Measurements from ENCODE around the gene COLEC11.
"Not testable (repeated sequence)": the region's sequence is repeated elsewhere in the genome, so short reads cannot be mapped to it uniquely, and the experiment has no call there.

Gene COLEC11

GRCh38 chr2:3654531-3655225 lies 59.8 kb downstream of the COLEC11 start:
- DNase-seq (ENCODE audit: low spot score), result no peak

DNA sequence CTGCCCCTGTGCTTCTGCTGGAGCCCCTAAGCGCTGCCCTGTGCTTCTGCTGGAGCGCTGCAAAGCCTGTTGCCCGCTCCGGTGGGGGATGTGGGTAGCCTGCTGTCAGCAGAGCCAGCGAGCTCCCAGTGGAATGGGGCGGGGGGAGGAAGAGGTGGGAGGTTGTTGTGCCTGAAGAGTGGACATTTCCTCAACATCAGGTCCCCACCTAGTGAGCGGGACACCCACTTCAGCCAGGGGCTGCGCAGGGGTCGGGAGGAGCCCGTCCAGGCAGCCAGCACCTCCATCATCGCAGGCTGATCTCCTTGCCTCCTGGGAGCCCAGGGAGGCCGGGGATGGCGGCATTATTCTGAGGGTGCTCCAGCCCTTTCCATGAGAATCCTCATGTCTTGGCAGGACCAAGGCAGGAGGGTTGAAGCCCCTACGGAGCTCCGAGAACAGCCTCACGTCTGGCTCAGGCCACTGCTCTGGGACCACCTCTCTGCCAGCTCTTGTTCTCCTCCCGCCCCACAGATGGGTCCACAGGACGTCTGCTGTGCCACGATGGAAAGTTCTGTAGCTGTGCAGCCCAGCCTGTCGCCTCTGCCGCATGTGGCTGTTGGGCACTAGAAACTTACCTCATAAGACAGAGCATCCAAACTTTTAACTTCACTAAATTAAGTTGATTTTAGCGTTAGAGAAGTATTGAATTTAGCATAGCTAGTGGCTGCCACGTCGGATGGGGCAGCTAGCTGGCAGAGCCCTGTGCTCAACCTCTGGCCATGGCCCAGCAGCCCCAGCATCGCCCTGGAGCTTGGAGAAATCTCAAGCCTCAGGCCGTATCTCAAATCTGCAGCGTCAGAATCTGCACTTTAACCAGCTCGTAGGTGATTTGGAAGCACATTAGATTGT lies 61.2 kb downstream of the COLEC11 start:
- no peak for DNase-seq (ENCODE audit: low spot score)

GRCh38 chr2:3656762-3657721 lies 62.1 kb downstream of the COLEC11 start:
- DNase-seq (ENCODE audit: low spot score), result peak; percentile 35

GRCh38 chr2:3657881-3658280 lies 63.0 kb downstream of the COLEC11 start, which contains the start of gene ALLC:
ALLC (plus strand) TSS chr2:3658200; CDS start chr2:3671158, 12,958 bp downstream.
- no peak for DNase-seq (ENCODE audit: low spot score)

DNA sequence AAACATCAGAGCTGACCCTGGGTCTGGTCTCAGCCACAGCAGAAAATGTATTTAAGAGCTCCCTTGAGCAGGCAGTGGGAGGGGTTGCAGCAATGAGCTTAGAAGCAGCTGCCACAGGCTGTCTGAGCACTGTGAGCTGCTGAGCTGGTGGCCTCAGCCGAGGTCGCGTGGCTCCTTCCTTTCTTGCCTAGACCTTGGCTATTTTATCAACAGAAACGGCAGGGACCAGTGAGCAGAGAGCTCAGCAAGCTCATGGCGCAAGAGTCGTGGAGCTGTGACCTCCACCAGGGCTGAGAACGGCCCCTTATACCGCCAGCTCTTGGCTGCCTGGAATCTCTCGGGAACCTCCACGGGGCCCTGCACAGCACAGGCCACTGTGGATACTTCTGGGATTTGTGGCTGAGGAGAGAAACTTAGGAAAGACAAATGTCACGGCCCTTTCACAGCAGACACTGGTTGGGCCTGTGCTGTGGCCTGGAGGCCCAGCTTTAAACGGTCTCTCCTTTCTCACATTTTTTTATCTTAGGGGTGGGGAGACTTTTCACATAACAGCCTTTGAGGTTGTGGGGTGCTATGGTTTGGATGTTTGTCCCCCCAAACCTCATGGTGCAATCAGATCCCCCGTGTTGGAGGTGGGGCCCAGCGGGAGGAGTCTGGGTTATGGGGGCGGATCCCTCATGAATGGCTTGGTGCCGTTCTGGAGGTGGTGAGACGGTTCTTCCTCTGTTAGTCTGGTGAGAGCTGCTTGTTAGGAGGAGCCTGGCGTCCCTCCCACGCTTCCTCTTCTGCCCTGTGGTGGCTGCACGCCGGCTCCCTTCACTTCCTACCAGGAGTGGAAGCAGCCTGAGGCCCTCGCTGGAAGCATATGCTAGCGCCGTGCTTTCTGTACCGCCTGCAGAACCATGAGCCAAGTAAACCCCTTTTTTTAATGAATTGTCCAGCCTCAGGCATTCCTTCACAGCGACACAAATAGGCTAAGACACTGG lies 64.8 kb downstream of the COLEC11 start:
- peak; percentile 39 for DNase-seq (ENCODE audit: low spot score)

GRCh38 chr2:3660640-3661039 lies 65.7 kb downstream of the COLEC11 start:
- DNase-seq (ENCODE audit: low spot score), result not testable (repeated sequence)

DNA sequence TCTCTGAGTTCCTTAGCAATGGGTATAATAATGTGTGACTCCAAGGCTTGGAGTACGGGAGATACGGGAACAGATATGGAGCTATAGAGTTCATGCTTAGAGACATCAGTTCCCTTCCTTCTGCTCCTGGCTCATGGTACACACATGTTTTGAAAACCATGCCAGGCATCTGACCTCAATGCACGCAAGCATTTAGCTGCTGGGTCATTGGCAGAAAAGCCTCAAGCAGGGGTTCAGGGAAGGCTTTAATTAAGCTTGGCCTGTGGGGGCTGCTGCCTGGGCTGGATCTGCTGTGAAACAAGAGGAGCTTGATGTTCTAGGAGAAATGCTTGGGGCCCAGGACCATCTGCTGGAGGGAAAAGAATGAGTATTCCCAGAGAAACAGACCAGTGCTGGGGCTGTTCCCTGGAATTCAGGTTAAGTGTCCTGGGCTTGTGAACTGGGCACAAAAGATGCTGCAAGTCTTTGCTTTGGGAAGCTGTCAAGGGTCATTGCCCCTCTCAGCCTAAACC lies 66.3 kb downstream of the COLEC11 start:
- no peak for DNase-seq (ENCODE audit: low spot score)

DNA sequence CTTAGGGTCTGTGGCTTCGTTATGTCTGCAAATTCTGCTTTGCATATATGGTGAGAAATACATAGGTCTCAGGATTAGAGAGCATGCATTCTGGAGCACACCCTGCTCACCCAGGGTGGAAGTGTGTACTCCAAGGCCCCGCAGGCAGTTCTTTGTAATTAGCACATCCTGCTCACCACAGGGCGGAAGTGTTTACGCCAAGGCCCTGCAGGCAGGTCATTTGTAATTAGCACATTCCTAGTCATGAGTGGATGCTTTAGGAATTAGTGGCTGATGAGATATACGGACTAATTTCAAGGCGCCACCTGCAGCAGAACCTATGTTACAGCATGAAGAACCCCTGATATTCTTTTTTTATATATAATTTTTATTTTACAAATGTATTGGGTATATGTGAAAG lies 67.3 kb downstream of the COLEC11 start:
- no peak for DNase-seq (ENCODE audit: low spot score)

DNA sequence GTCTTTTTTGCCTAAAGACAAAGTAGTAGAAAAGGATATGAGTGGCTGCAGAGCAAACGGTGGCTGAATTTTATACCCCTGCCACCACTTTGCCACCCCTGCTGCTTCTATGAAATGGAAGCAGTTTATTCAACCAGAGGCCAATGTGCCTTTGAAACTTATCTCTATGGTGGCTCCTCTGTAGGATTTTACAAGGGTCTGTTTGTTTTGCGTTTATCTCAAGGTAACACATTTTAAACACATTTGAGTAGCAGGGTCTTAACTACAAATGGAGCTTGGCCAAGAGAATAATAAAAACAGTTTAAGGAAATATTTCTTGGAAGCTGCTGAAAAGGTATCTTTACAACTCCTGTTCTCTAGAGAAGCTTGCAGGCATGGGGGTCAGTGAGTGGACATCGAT lies 69.2 kb downstream of the COLEC11 start:
- DNase-seq (ENCODE audit: low spot score), result no peak

GRCh38 chr2:3664925-3665324 lies 70.0 kb downstream of the COLEC11 start:
- no peak for DNase-seq (ENCODE audit: low spot score)

- no peak for DNase-seq (ENCODE audit: low spot score)
Measured at GRCh38 chr2:3665886-3666612, 71.1 kb downstream of the COLEC11 start.

DNA sequence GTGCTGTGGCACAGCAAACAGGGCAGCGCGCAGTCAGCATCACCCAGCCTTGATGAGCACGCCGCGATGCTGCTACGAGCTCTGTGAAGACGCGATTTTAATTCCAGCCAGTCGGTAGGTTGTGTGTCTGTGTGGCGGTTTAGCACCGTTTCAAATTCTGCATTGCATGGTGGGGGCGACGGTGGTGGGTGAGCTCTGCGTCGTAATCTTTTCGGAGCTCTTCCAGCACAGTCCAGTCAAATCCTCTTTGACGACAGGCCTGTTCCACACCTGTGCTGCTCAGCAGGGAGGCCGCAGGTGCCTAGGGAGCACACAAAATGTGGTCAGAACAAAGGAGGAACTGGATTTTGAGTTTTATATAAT lies 71.7 kb downstream of the COLEC11 start:
- no peak for DNase-seq (ENCODE audit: low spot score)

GRCh38 chr2:3667151-3667631 lies 72.3 kb downstream of the COLEC11 start:
- no peak for DNase-seq (ENCODE audit: low spot score)

GRCh38 chr2:3669656-3670055 lies 74.7 kb downstream of the COLEC11 start:
- no peak for DNase-seq (ENCODE audit: low spot score)

DNA sequence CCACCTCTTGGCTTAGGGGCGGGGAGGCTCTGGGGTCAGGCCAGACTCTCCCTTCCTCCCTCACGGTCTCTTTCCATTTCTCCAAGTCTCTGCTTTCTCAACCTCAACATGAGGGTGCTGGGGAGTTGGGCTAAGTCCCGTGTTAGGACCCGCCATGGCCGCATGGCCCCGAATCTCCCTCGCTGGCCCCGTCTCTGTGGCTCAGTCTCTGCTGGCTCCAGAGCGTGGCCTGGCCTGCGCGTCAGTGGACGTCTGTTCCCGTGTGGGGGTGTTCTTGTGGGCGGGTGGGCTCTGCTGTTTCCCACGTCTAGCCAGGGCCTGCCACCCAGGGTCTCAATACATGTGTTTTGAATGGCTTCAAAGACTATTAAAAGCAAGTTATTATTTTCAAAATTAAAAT lies 75.5 kb downstream of the COLEC11 start:
- no peak for DNase-seq (ENCODE audit: low spot score)

DNA sequence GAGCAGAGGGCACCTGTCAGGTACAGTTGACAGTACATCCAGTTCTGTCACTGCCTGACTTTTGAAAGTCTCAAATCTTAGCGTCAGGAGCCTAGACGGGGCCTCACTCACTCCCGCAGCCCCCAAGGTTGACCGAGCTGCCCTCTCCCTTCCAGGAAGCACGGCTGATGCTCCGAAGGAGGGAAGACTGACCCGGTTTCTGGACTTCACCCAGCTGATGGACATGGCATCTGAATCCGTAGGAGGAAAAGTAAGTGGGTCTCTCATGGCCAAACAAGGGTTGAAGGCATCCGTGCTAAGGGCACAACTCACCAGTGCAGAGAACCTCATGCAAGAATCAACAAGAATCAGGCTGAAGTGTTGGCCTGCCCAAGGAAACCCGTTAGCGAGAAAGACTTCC lies 76.0 kb downstream of the COLEC11 start:
- DNase-seq (ENCODE audit: low spot score), result no peak

DNA sequence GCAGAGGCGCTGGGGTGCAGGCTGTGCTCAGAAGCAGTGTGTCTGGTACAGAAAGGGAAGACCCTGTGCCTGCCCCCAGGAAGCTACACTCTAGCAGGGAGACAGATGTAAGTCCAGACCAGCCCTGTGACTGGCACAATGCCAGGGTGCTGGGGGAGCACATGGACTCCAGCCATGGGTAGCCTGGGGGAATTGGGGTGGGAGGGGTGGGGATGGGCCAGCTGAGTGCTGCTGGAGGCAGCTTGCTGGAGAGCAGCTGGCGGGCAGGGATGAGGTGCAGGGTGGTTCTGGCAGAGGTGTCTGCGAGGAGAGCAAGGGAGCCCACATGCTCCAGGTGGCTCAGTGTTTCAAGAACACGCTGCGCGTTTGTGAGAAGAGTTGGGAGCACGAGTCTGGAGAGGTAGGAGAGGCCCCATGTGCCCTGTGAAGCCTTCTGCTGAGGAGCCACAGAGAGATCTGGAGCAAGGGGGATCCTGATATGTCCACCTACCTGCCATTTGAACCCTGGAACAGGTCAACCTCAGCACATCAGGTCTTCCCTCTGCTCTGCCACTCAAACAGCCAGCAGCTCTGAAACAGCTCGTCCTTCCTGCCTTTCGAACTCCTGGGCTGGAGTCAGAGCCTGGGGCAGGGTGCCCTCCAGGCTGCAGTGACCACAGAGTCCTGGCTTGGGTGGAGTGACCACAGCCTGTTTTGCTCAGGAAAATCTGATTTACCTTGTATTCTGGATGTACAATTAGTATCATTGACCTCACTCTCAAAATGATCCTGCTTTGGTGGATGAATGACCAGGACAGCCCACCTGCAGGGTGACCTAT lies 78.2 kb downstream of the COLEC11 start:
- DNase-seq (ENCODE audit: low spot score), result no peak

DNA sequence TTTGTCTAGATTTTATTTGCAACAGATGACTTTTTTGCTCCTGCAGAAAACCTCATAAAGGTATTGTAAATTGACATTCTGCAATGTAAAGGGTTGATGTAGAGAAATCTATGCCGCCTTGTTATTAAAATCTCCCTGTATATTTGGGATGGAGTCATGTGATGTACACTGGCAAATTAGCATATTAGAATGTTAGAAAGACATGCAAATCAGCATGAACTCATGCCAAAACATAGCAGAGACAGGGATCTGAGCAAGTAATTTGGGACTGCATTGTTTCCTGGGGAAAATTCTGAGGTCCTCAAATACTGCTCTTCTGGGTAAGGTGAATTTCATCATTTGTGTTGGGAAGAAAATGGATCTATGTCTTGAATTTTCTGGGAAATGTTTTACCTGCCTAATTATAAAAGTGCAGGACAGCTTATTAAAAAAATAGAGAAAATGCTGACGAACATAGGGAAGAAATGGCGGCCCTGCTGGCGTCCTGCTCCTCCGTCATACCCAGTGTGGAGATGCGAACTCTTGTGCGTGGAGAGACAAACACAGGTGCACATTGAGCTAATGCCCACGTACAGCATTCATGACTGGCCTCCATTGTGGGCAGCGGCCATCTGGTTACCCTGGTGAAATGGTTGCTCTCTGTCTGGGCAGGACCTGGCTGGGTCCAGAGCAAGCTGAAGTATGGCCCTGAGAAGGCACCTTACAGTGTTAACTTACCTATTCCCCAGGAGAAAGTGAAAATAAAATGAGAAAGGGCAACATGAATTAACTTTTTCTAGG lies 79.3 kb downstream of the COLEC11 start:
- DNase-seq (ENCODE audit: low spot score), result no peak
